ENCODE data around the gene ZFP30.
"Not testable (repeated sequence)": the region's sequence is repeated elsewhere in the genome, so short reads cannot be mapped to it uniquely, and the experiment has no call there.

ZFP30 gene

GRCh38 chr19:37655301-37655688 is at the start of gene ZFP30:
Gene ZFP30 (minus strand): TSS chr19:37655465. CDS start chr19:37647822, 7,643 bp downstream.
- DNase-seq (ENCODE audit: low read depth in 3 of 3): peak; percentile 60 to 70 (median 64)

DNA sequence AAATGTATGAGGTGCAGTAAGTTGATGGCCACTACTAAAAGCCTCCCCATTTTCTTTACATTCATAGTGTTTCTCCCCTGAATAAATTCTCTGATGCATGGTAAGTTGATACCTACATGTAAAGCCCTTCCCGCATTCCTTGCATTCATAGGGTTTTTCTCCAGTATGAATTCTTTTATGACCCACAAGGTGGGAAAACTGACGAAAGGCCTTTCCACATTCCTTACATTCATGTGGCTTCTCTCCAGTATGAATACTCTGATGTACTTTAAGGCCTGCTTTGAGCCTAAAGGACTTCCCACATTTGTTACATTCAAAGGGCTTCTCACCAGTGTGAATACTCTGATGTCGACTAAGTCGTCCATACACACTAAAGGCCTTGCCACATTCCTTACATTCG is 43.8 kb upstream of the ZFP30 start:
- no peak for DNase-seq (ENCODE audit: low read depth in 3 of 3)

GRCh38 chr19:37698216-37698615 is 43.0 kb upstream of the ZFP30 start:
- DNase-seq (ENCODE audit: low read depth in 3 of 3): no peak

DNA sequence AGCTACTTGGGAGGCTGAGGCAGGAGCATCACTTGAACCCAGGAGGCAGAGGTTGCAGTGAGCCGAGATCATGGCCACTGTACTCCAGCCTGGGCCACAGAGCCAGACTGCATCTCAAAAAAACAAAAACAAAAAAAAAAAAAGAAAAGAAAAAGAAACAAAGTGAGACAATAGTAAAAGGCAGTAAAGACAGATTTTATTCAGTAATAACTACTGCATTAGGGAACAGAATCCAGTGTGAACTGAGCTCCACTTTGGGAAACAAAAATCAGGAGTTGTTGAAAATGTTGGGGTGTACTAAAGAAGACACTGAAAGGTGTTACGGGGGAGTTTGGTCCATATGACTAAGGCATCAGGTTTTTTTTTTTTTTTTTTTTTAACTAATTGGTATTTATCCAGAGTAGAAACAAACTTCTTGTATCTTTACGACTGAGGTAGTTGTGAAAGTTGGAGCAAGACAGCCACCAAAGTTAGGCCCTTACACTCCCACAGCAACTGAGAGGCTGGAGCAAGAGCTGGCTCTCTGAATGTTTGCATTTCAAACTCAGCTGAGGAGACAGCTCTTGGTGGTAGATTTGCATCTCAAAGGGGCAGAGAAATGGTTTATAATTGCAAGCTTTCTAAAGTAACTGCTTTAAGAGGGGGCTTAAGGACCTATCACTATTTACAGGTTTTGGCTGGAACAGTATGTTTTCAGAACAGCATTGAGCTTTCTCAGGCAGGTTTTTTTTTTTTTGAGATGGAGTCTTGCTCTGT is 40.1 kb upstream of the ZFP30 start:
- no peak for DNase-seq (ENCODE audit: low read depth in 3 of 3)

GRCh38 chr19:37692956-37693620 is 37.8 kb upstream of the ZFP30 start:
- no peak for DNase-seq (ENCODE audit: low read depth in 3 of 3)

GRCh38 chr19:37691881-37692504 is 36.7 kb upstream of the ZFP30 start:
- peak; percentile 52 to 75 (median 61) for DNase-seq (ENCODE audit: low read depth in 3 of 3)

GRCh38 chr19:37683520-37683919 is 28.3 kb upstream of the ZFP30 start:
- no peak for DNase-seq (ENCODE audit: low read depth in 3 of 3)

- no peak for DNase-seq (ENCODE audit: low read depth in 3 of 3)
Measured at GRCh38 chr19:37669450-37669914, 14.2 kb upstream of the ZFP30 start.

GRCh38 chr19:37657157-37657556 is 1.9 kb upstream of the ZFP30 start:
- not testable (repeated sequence) for DNase-seq (ENCODE audit: low read depth in 3 of 3)

DNA sequence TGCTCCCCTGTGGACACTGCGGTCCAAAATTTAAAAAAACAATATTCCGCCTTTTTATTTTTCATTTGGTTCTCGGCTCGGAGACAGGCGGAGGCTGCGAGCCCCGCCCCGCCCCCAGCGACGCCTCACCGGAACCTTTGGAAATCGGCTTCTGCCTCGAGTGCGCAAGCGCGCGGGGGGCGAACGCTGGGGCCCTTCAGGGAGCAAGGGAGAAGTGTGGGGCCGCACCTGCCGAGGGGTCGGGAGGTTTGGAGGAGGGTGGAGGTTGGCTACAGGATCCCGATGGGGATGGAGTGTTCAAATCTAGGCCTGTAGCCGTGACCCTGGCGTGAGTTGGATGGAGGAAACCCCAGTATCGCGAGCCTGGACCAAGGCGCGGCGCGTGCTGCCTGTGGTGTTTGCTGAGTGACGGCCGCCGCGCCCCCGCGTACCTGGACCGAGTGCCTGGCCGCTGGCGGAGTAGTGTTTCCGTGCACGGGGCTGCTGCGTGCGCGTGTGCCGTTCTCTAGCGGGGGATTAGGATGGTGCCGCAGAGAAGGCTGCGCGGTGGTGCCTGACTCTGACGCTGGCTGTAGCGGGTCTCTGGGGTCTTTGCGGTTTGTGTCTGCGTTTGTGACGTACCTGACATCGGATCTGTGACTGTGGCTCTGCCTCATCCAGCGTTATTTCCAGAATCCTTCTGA is 565 bp upstream of the ZFP30 start:
- DNase-seq (ENCODE audit: low read depth in 3 of 3): peak; percentile 72 to 80 (median 75)

- DNase-seq (ENCODE audit: low read depth in 3 of 3): peak in 1 of 3 experiments; percentile 19
Measured at GRCh38 chr19:37654629-37655300, 500 bp downstream of the ZFP30 start.

- DNase-seq (ENCODE audit: low read depth in 3 of 3): no peak
Measured at GRCh38 chr19:37654118-37654517, 1.1 kb downstream of the ZFP30 start.

- DNase-seq (ENCODE audit: low read depth in 3 of 3): no peak
Measured at GRCh38 chr19:37635076-37636056, 19.9 kb downstream of the ZFP30 start.

GRCh38 chr19:37594982-37595382 is 60.3 kb downstream of the ZFP30 start:
- peak in 2 of 3 experiments; percentile 30 to 31 for DNase-seq (ENCODE audit: low read depth in 3 of 3)

- DNase-seq (ENCODE audit: low read depth in 3 of 3): peak; percentile 84 to 87 (median 84)
Measured at GRCh38 chr19:37594304-37594981, 60.8 kb downstream of the ZFP30 start, which contains the start of the genes ZNF540 and ZNF571. Gene ZNF540 (plus strand): TSS chr19:37594876. CDS start chr19:37598448, 3,572 bp downstream. Gene ZNF571 (minus strand): TSS chr19:37594792. CDS start chr19:37586676, 8,116 bp downstream.

GRCh38 chr19:37593996-37594303 is 61.3 kb downstream of the ZFP30 start:
- DNase-seq (ENCODE audit: low read depth in 3 of 3): no peak

DNA sequence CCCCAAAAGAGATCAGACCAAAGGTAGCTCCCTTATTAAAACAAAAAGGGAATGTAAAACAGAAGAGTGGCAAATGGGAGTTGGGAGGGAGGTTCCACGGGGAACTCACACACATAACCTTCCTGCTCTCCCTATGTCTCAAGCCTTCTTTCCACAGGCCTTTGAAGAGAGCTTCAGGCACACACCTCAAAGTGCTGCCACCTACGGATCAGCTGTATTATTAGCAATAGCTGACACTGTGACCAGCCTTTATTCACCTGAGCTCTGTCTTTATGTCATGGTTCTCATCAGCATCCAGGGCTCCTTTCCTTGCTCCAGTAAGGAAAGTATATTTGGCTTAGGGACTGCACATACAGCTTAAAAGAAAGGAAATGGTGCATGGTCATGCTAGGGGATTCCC is 71.9 kb downstream of the ZFP30 start:
- no peak for DNase-seq (ENCODE audit: low read depth in 3 of 3)

GRCh38 chr19:37572203-37572602 is 83.1 kb downstream of the ZFP30 start:
- DNase-seq (ENCODE audit: low read depth in 3 of 3): no peak

DNA sequence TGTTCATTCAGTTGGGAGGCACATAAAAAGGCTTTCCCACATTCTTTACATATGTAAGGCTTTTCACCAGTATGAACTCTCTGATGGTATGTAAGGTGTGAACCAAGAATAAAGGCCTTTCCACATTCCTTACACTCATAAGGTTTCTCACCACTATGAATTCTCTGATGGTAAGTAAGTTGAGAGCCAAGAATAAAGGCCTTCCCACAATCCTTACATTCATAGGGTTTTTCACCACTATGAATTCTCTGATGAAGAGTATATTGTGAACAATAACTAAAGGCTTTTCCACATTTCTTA is 89.9 kb downstream of the ZFP30 start:
- DNase-seq (ENCODE audit: low read depth in 3 of 3): no peak

Data from stimulated activated CD4-positive, alpha-beta T cell treated with anti-CD3 and anti-CD28 coated beads, TNF-alpha, amount 100 ng/mL, for 4 hours (primary cell).